GM19324 (cell line): ENCODE results near the gene PDE4D.
"Not testable (repeated sequence)": the region's sequence is repeated elsewhere in the genome, so short reads cannot be mapped to it uniquely, and the experiment has no call there.

Source experiments
- ATAC-seq: cut with Tn5 transposase; IDR thresholded peaks from one replicate; pipeline ENCODE4 v1.9.1; 2021; ENCODE audit warnings: mild to moderate bottlenecking, moderate library complexity; ENCODE audit not compliant: unreplicated experiment, low FRiP score

Gene PDE4D

GRCh38 chr5:59487772-59488729 is 405.5 kb downstream of the PDE4D start:
- ATAC-seq: no peak

- no peak for ATAC-seq
Observed at GRCh38 chr5:59487068-59487686, 406.3 kb downstream of the PDE4D start.

DNA sequence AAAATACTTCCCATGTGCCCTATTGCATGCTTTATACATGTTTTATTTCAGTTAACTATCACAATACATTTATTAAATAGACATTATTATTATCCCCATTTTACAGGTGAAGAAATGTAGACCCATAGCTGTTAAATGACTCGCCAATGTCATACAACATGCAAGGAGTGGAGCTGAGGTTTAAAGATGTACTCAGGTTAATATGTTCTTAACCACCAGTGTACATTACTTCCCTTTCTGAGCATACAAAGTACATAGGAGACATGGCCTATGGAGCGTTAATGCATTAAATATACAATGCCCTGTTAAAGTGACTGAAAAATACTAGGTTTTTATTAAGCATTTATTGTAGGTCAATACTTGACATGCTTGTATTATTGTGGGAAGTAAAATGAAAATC is 407.0 kb downstream of the PDE4D start:
- ATAC-seq: no peak

DNA sequence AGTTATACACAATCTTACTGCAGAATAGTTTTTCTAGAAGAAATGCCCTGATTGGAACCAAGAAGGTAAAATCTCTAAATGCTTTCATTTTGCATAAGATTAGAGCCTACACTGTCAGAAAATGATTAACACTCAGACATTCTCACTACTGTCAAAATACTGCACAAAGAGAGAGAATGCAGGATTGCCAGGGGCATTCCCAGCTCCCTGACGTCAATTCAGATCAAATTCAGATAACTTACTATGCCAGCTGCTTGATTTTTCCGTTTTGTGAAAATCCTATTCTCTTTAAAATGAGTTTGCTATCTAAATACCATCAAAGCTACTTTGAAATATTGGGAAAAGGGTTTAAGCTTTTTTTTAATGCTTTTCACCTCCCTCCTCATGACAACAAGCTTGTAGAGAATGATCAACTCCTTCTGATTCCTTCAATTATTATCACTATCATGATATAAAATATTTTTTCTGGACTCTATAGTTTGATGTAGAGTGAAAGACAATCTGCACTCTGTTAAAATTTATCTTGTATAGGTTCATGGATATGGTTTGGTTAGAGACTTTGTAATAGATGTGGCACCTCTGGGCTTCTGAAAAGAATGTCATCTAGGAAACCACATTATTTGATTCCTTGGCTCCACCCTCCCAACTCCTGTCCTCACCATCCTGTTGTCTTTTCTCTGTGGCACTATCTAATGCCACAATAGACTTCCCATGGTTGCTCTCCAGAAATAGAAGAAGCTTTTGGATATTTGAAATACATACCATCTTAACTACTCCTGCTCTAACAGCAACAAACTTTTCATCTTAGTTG is 407.7 kb downstream of the PDE4D start:
- ATAC-seq: no peak

GRCh38 chr5:59485107-59485506 is 408.4 kb downstream of the PDE4D start:
- ATAC-seq: no peak

- no peak for ATAC-seq
Observed at GRCh38 chr5:59484618-59485017, 408.9 kb downstream of the PDE4D start.

DNA sequence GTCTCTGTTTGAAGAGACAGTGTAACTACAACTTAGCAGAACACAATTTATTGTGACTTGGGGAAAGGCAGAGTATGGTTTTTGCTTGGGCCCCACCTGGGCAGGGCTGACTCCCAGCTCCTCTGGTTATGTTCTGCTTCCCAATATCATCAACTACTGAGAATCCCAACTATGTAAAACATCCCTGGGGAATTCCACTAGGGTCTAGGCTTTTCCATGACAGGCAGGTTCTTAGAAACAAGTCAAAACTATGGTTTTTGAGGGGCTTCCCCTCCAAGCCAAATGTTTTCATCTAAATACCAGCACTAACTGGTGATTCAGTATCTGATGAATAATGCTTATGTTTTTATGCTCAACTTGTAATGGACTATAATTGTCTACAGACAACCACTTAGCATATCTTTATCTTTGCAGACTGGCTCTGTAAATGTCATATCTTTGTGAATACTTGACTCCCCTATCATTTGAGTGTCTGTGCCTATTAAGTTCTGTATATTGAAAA is 409.5 kb downstream of the PDE4D start:
- ATAC-seq: no peak

DNA sequence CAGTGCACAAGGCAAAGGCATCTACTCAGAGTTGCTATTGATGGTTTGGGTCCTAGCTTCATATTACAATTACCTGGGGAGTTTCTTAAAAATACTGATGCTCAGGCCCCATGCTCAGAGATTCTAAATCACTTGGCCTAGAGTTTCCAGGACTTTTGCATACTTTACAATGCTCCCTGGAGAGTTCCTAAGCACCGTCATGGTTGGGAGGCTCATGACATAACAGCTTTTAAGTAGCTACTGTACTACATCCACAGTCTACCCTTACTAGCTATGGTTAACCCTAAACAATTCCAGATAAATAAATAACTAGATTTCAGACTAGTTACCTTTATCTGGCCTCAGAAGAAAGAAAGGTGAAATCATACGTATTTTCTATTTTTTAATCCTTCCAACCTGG is 414.4 kb downstream of the PDE4D start:
- no peak for ATAC-seq

GRCh38 chr5:59474324-59474723 is 419.2 kb downstream of the PDE4D start:
- no peak for ATAC-seq

DNA sequence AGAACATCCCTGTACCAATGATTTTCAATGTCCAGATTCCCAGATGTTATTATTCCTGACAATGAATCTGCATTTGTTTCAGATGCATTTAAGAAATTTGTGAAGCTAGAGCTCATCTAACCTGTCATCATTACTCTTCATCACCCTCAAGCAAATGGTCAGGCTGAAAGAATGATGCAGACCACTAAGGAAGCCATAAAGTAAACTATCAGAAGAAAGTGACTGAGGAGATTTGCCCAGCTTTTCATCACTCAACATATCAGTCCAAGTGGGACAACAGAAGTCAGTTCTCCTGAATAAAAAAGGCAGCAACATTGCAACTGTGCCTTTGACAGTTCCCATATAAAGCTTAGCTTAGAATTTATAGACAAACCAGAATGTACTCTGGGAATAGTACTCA is 419.9 kb downstream of the PDE4D start:
- no peak for ATAC-seq

- no peak for ATAC-seq
Observed at GRCh38 chr5:59471463-59471862, 422.1 kb downstream of the PDE4D start.

DNA sequence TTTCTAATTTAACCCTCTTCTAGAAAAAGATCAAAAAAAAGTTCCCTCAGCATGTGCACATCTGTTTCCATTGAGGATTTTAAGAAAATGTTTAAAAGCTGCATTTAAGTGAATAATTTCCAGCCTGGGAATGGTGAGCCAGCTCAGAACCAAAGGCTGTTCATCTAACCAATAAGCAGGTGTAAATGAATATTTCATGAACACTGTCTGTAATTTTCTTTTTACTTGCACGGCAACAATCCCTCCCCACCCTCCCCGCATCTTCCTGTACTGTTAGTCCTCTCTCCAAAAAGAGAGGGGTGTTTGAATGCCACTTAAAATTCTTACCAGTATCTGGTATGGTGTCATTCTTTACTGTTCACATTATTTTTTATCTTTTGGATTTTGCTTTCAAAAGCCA is 425.6 kb downstream of the PDE4D start:
- ATAC-seq: no peak

DNA sequence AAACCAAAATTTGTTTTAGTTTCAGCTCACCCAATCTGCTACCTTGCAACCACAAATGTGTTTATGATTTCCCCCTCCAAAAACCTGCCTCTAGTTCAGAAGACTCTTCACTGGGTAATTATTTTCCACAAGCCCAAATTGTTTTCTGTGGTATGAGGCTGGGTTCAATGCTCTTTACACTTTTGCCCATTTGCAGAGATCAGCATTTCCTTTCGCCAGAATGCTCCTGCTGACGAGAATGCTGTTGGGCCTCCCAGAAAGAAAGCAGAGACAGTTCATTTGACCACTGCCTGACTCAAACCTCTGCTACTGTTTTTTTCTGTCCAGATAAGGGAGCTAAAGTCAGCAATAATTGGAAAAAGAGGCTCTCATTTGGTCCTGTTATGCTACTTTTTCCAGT is 427.3 kb downstream of the PDE4D start:
- no peak for ATAC-seq

DNA sequence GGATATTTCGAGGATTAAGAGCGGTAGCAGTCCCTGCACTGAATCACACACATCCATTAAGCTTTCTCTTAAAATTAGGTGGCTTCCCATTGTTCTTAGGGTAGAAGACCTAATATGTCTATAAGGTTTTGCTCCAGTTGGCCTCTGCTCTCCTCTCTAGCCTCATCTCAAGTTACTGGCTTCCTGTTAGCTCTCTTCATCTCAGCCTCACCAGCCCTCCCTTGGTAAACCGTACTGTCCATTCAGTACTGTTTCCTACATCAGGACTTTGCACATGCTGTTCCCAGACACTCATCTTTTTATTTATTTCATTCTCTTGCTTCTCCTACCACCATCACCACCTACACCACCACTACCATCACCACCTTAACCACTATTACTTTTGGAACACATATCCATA is 428.6 kb downstream of the PDE4D start:
- ATAC-seq: no peak

GRCh38 chr5:59463618-59464166 is 429.8 kb downstream of the PDE4D start:
- not testable (repeated sequence) for ATAC-seq

- no peak for ATAC-seq
Observed at GRCh38 chr5:59462956-59463355, 430.6 kb downstream of the PDE4D start.

- ATAC-seq: no peak
Observed at GRCh38 chr5:59460368-59461153, 433.0 kb downstream of the PDE4D start.

- ATAC-seq: no peak
Observed at GRCh38 chr5:59458966-59459729, 434.4 kb downstream of the PDE4D start.

- ATAC-seq: no peak
Observed at GRCh38 chr5:59458321-59458720, 435.2 kb downstream of the PDE4D start.
